Peyer's patch (tissue), 4 donors: ENCODE results near the gene SEMA3F. TPM values are rescaled to one million over a fixed set of nuclear protein-coding genes. Genes with fewer than 3 reads are reported as not detected.
A peak's percentile ranks its signal among the peaks of the same experiment; 100 is the strongest.

ENCODE experiments used
- DNase-seq, 3 donors: peaks; one replicate each; pipeline ENCODE4 v3.0.0-alpha.2; 2017 to 2019
- H3K27ac ChIP-seq, 4 donors: fragments of 200-600 bp; sonication (generic); one replicate each; pipeline ENCODE4 v1.5.1; 2016 to 2019
- H3K27me3 ChIP-seq, 2 donors: fragments of 200-600 bp; sonication (generic); one replicate each; pipeline ENCODE4 v1.5.1; 2019
- H3K36me3 ChIP-seq, 3 donors: fragments of 200-600 bp; sonication (generic); one replicate each; pipeline ENCODE4 v1.5.1; 2016 to 2019
- H3K4me1 ChIP-seq, 4 donors: fragments of 200-600 bp; sonication (generic); one replicate each; pipeline ENCODE4 v1.5.1; 2016 to 2019
- H3K4me3 ChIP-seq, 4 donors: fragments of 200-600 bp; sonication (generic); 1 replicate in 3 of 4; 2 replicates in 1 of 4; pipeline ENCODE4 v1.5.1; 2016 to 2019; ENCODE audit warnings: mild to moderate bottlenecking in 1 of 4
- H3K9me3 ChIP-seq, 4 donors: fragments of 200-600 bp; sonication (generic); one replicate each; pipeline ENCODE4 v1.5.1; 2016 to 2019; ENCODE audit warnings: mild to moderate bottlenecking in 1 of 4
- CTCF ChIP-seq, 6 experiments: fragments of 450-650 bp in 4 of 6; fragments of 200-600 bp in 2 of 6; sonication (generic) in 1 of 6; IDR thresholded peaks; one replicate each; pipeline ENCODE4 v1.5.1; 2017 to 2019; ENCODE audit warnings: antibody characterized with exemption in 6 of 6, mild to moderate bottlenecking in 3 of 6, moderate library complexity in 1 of 6
- POLR2A ChIP-seq, 2 donors: fragments of 450-650 bp; IDR thresholded peaks; one replicate each; pipeline ENCODE4 v1.5.1; 2017; ENCODE audit warnings: antibody characterized with exemption in 2 of 2, mild to moderate bottlenecking in 2 of 2, moderate library complexity in 2 of 2
- total RNA-seq, 4 donors: library from RNA; depleted of rRNA; stranded (reverse); fragments of >200 nt; gene quantifications; one replicate each; pipeline ENCODE4 v1.1.0, GENCODE V29; 2016

Gene SEMA3F
- total RNA-seq: 10 to 100 TPM; 21.2 to 41.0 (median 23.2) TPM

- peak; percentile 62 to 79 for TF ChIP-seq POLR2A (IDR thresholded peaks at IDR 0.05)
- peak in 3 of 6 experiments; percentile 15 to 33 (median 31) for TF ChIP-seq CTCF (IDR thresholded peaks at IDR 0.05)
- H3K9me3 ChIP-seq: no peaks in the 10 kb centered on the region
- peak within 1 kb of the TSS; percentile 46 to 83 (median 74) for H3K4me3 ChIP-seq
- H3K4me1 ChIP-seq: peaks cover 0 to 52% (median 13%) of the 10 kb centered on the region in 4 donors
- peak; percentile 66 to 89 (median 83) for DNase-seq
- no peaks in the 10 kb centered on the region for H3K27me3 ChIP-seq
- no peaks in the 10 kb centered on the region for H3K36me3 ChIP-seq
- H3K27ac ChIP-seq: peak within 1 kb of the TSS; percentile 37 to 83 (median 71)
These were observed at the start of gene SEMA3F for GRCh38 chr3:50154840-50155490. SEMA3F (plus strand) TSS chr3:50155324; CDS start chr3:50159623, 4,299 bp downstream.

- DNase-seq: peak in 1 of 3 donors; percentile 6
- peaks cover 0 to 100% (median 19%) of the 10 kb centered on the region in 3 donors for H3K36me3 ChIP-seq
- no peaks in the 10 kb centered on the region for H3K4me1 ChIP-seq
- H3K27ac ChIP-seq: no peak overlapping the region
- H3K4me3 ChIP-seq: no peak overlapping the region
- no peaks in the 10 kb centered on the region for H3K27me3 ChIP-seq
- H3K9me3 ChIP-seq: no peaks in the 10 kb centered on the region
- TF ChIP-seq POLR2A (IDR thresholded peaks at IDR 0.05): no peak
- no peak for TF ChIP-seq CTCF (IDR thresholded peaks at IDR 0.05)
These were observed 43.4 kb upstream of the SEMA3F start for GRCh38 chr3:50111757-50112156.

- Histone ChIP-seq H3K27ac (no peak overlapping the region), H3K4me3 (no peak overlapping the region), H3K9me3 (no peaks in the 10 kb centered on the region), H3K4me1 (no peaks in the 10 kb centered on the region), H3K27me3 (no peaks in the 10 kb centered on the region), H3K36me3 (peaks cover 0 to 100% (median 19%) of the 10 kb centered on the region in 3 donors)
- peak in 1 of 3 donors; percentile 40 for DNase-seq
- TF ChIP-seq CTCF (IDR thresholded peaks at IDR 0.05) (no peak), POLR2A (IDR thresholded peaks at IDR 0.05) (no peak)
These were observed 42.7 kb upstream of the SEMA3F start for GRCh38 chr3:50112462-50112861.

- no peak for DNase-seq
- no peaks in the 10 kb centered on the region for H3K27me3 ChIP-seq
These were observed 38.0 kb upstream of the SEMA3F start for GRCh38 chr3:50117120-50117519.

GRCh38 chr3:50118237-50118636, 36.9 kb upstream of the SEMA3F start:
- DNase-seq: no peak
- H3K9me3 ChIP-seq: no peaks in the 10 kb centered on the region
- TF ChIP-seq CTCF (IDR thresholded peaks at IDR 0.05) (no peak), POLR2A (IDR thresholded peaks at IDR 0.05) (no peak)
- no peak overlapping the region for H3K4me3 ChIP-seq
- H3K27ac ChIP-seq: no peak overlapping the region
- H3K4me1 ChIP-seq: peaks cover 0 to 10% (median 4%) of the 10 kb centered on the region in 4 donors
- peaks cover 0 to 79% (median 11%) of the 10 kb centered on the region in 3 donors for H3K36me3 ChIP-seq
- H3K27me3 ChIP-seq: no peaks in the 10 kb centered on the region

More at GRCh38 chr3:50117120-50117519, 38.0 kb upstream of the SEMA3F start:
- peaks cover 0 to 5% (median 2%) of the 10 kb centered on the region in 4 donors for H3K4me1 ChIP-seq
- H3K36me3 ChIP-seq: peaks cover 0 to 91% (median 17%) of the 10 kb centered on the region in 3 donors
- no peaks in the 10 kb centered on the region for H3K9me3 ChIP-seq
- TF ChIP-seq CTCF (IDR thresholded peaks at IDR 0.05) (no peak), POLR2A (IDR thresholded peaks at IDR 0.05) (no peak)
- no peak overlapping the region for H3K4me3 ChIP-seq
- H3K27ac ChIP-seq: no peak overlapping the region
